ENCODE data around the gene MPIG6B.
"Not testable (repeated sequence)": the region's sequence is repeated elsewhere in the genome, so short reads cannot be mapped to it uniquely, and the experiment has no call there.

The MPIG6B gene

GRCh38 chr6:31708224-31708623, 14.9 kb upstream of the MPIG6B start:
- TF ChIP-seq PAX5 (IDR thresholded peaks at IDR 0.05; ENCODE audit: insufficient read depth, low read length, severe bottlenecking): no peak
- no peak for TF ChIP-seq POLR2A (IDR thresholded peaks at IDR 0.05; ENCODE audit: low read depth, low read length)
- TF ChIP-seq TAF1 (IDR thresholded peaks at IDR 0.05; ENCODE audit: low read depth, low read length): no peak
- TF ChIP-seq POU2F2 (IDR thresholded peaks at IDR 0.05; ENCODE audit: low read depth, low read length): no peak
- no peak for TF ChIP-seq SPI1 (IDR thresholded peaks at IDR 0.05; ENCODE audit: low read depth, low read length)
- TF ChIP-seq POLR2AphosphoS5 (IDR thresholded peaks at IDR 0.05; ENCODE audit: low read depth, low read length): no peak
- DNase-seq (ENCODE audit: insufficient read length, low spot score): no peak
- FAIRE-seq: no peak

GRCh38 chr6:31709157-31709556, 14.0 kb upstream of the MPIG6B start:
- DNase-seq (ENCODE audit: insufficient read length, low spot score); FAIRE-seq: not testable (repeated sequence)

GRCh38 chr6:31710523-31711219, 12.5 kb upstream of the MPIG6B start:
- FAIRE-seq (peak; percentile 38), DNase-seq (ENCODE audit: insufficient read length, low spot score) (no peak)
- TF ChIP-seq TAF1 (IDR thresholded peaks at IDR 0.05; ENCODE audit: low read depth, low read length): no peak
- no peak for TF ChIP-seq SPI1 (IDR thresholded peaks at IDR 0.05; ENCODE audit: low read depth, low read length)
- TF ChIP-seq POLR2AphosphoS5 (IDR thresholded peaks at IDR 0.05; ENCODE audit: low read depth, low read length): no peak
- TF ChIP-seq POLR2A (IDR thresholded peaks at IDR 0.05; ENCODE audit: low read depth, low read length): no peak
- TF ChIP-seq PAX5 (IDR thresholded peaks at IDR 0.05; ENCODE audit: insufficient read depth, low read length, severe bottlenecking): no peak
- no peak for TF ChIP-seq POU2F2 (IDR thresholded peaks at IDR 0.05; ENCODE audit: low read depth, low read length)

- DNase-seq (ENCODE audit: insufficient read length, low spot score) (no peak), FAIRE-seq (no peak)
- no peak for TF ChIP-seq PAX5 (IDR thresholded peaks at IDR 0.05; ENCODE audit: insufficient read depth, low read length, severe bottlenecking)
- no peak for TF ChIP-seq POLR2A (IDR thresholded peaks at IDR 0.05; ENCODE audit: low read depth, low read length)
- TF ChIP-seq SPI1 (IDR thresholded peaks at IDR 0.05; ENCODE audit: low read depth, low read length): no peak
- TF ChIP-seq TAF1 (IDR thresholded peaks at IDR 0.05; ENCODE audit: low read depth, low read length): no peak
- no peak for TF ChIP-seq POLR2AphosphoS5 (IDR thresholded peaks at IDR 0.05; ENCODE audit: low read depth, low read length)
- TF ChIP-seq POU2F2 (IDR thresholded peaks at IDR 0.05; ENCODE audit: low read depth, low read length): no peak
These were observed 11.9 kb upstream of the MPIG6B start for GRCh38 chr6:31711233-31711632.

DNA sequence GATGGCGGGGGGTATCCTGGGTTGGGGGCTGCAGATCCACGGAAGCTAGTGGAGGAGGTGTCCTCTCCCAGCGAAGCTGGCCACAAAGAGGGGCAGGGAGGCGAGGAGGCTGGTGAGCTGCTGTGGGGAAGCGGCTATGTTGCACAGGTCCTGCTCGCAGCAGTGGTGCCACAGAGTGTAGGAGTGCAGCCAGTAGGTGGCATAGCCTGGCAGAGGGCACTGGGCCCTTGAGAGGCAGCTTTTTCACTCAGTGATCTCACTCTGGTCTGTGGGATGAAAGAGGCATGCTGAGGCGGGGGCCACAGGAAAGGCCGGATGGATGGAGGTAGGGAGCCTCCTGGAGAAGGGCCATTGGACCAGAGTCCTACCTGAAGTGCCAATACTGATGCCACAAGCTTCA, 10.9 kb upstream of the MPIG6B start:
- FAIRE-seq: no peak
- TF ChIP-seq POLR2A (IDR thresholded peaks at IDR 0.05; ENCODE audit: low read depth, low read length) (no peak), SPI1 (IDR thresholded peaks at IDR 0.05; ENCODE audit: low read depth, low read length) (no peak), POLR2AphosphoS5 (IDR thresholded peaks at IDR 0.05; ENCODE audit: low read depth, low read length) (no peak), POU2F2 (IDR thresholded peaks at IDR 0.05; ENCODE audit: low read depth, low read length) (no peak), PAX5 (IDR thresholded peaks at IDR 0.05; ENCODE audit: insufficient read depth, low read length, severe bottlenecking) (no peak), TAF1 (IDR thresholded peaks at IDR 0.05; ENCODE audit: low read depth, low read length) (no peak)
- no peak for DNase-seq (ENCODE audit: insufficient read length, low spot score)

GRCh38 chr6:31713465-31713864, 9.7 kb upstream of the MPIG6B start:
- FAIRE-seq (no peak), DNase-seq (ENCODE audit: insufficient read length, low spot score) (no peak)
- no peak for TF ChIP-seq PAX5 (IDR thresholded peaks at IDR 0.05; ENCODE audit: insufficient read depth, low read length, severe bottlenecking)
- TF ChIP-seq POU2F2 (IDR thresholded peaks at IDR 0.05; ENCODE audit: low read depth, low read length): no peak
- no peak for TF ChIP-seq POLR2A (IDR thresholded peaks at IDR 0.05; ENCODE audit: low read depth, low read length)
- TF ChIP-seq SPI1 (IDR thresholded peaks at IDR 0.05; ENCODE audit: low read depth, low read length): no peak
- no peak for TF ChIP-seq TAF1 (IDR thresholded peaks at IDR 0.05; ENCODE audit: low read depth, low read length)
- no peak for TF ChIP-seq POLR2AphosphoS5 (IDR thresholded peaks at IDR 0.05; ENCODE audit: low read depth, low read length)

GRCh38 chr6:31713991-31714684, 9.0 kb upstream of the MPIG6B start:
- no peak for DNase-seq (ENCODE audit: insufficient read length, low spot score)
- no peak for FAIRE-seq
- TF ChIP-seq PAX5 (IDR thresholded peaks at IDR 0.05; ENCODE audit: insufficient read depth, low read length, severe bottlenecking): no peak
- TF ChIP-seq TAF1 (IDR thresholded peaks at IDR 0.05; ENCODE audit: low read depth, low read length): no peak
- no peak for TF ChIP-seq POLR2AphosphoS5 (IDR thresholded peaks at IDR 0.05; ENCODE audit: low read depth, low read length)
- no peak for TF ChIP-seq POLR2A (IDR thresholded peaks at IDR 0.05; ENCODE audit: low read depth, low read length)
- TF ChIP-seq SPI1 (IDR thresholded peaks at IDR 0.05; ENCODE audit: low read depth, low read length): no peak
- no peak for TF ChIP-seq POU2F2 (IDR thresholded peaks at IDR 0.05; ENCODE audit: low read depth, low read length)

DNA sequence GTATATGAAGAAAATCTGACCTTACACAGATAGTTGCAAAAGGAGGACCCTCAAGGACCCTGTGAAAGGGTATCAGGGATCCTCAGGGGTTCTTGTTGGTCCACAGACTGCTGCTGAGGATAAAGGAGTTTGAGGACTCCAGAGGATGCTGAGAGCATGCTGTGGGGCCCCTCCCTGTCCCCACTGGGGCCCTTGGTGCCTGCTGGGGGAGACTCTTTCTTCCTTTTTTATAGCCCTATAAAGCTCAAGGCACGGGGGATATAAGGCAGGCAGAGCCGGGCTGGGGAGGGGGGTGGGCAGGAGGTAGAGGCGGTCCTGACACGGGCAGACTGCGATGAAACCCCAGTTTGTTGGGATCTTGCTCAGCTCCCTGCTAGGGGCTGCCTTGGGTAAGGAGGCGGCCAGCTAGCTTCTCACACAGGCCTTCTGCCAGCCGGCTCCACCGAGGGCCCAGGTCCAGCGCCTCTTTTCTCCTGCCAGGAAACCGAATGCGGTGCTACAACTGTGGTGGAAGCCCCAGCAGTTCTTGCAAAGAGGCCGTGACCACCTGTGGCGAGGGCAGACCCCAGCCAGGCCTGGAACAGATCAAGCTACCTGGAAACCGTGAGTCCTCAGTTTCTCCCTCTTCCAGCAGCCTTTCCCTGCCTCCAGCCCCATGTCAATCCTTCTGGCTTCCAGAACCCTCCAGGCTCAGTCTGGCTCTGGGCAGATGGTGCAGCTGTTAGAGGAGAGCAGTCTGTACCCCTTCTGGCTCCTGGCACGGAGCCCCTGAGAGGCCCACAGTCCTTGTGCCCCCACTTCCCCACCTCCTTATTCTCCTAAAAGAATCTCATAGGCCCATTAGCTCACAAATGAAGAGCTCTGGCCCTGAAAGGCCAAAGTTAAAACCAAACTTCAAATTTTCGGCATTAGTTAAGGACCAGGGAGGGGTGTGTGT, 7.9 kb upstream of the MPIG6B start, which contains the start of gene LY6G6D:
Gene LY6G6D (plus strand): TSS at position 327 of the 937 bp plus-strand sequence. CDS start 8 bp downstream, at position 335.
- DNase-seq (ENCODE audit: insufficient read length, low spot score): no peak
- no peak for FAIRE-seq
- no peak for TF ChIP-seq TAF1 (IDR thresholded peaks at IDR 0.05; ENCODE audit: low read depth, low read length)
- no peak for TF ChIP-seq SPI1 (IDR thresholded peaks at IDR 0.05; ENCODE audit: low read depth, low read length)
- TF ChIP-seq POU2F2 (IDR thresholded peaks at IDR 0.05; ENCODE audit: low read depth, low read length): no peak
- TF ChIP-seq POLR2A (IDR thresholded peaks at IDR 0.05; ENCODE audit: low read depth, low read length): no peak
- TF ChIP-seq PAX5 (IDR thresholded peaks at IDR 0.05; ENCODE audit: insufficient read depth, low read length, severe bottlenecking): no peak
- no peak for TF ChIP-seq POLR2AphosphoS5 (IDR thresholded peaks at IDR 0.05; ENCODE audit: low read depth, low read length)
